GM19468 (cell line): ENCODE results near the gene OLFML2A.

ENCODE experiments used
- ATAC-seq: cut with Tn5 transposase; IDR thresholded peaks from one replicate; pipeline ENCODE4 v1.9.1; 2021; ENCODE audit warnings: mild to moderate bottlenecking, moderate library complexity, moderate number of reproducible peaks; ENCODE audit not compliant: unreplicated experiment; ENCODE audit errors: extremely low read depth

Gene OLFML2A

GRCh38 chr9:124774129-124774978 lies 2.6 kb upstream of the OLFML2A start:
- no peak for ATAC-seq

- no peak for ATAC-seq
Observed at GRCh38 chr9:124776618-124776953, 347 bp upstream of the OLFML2A start.

DNA sequence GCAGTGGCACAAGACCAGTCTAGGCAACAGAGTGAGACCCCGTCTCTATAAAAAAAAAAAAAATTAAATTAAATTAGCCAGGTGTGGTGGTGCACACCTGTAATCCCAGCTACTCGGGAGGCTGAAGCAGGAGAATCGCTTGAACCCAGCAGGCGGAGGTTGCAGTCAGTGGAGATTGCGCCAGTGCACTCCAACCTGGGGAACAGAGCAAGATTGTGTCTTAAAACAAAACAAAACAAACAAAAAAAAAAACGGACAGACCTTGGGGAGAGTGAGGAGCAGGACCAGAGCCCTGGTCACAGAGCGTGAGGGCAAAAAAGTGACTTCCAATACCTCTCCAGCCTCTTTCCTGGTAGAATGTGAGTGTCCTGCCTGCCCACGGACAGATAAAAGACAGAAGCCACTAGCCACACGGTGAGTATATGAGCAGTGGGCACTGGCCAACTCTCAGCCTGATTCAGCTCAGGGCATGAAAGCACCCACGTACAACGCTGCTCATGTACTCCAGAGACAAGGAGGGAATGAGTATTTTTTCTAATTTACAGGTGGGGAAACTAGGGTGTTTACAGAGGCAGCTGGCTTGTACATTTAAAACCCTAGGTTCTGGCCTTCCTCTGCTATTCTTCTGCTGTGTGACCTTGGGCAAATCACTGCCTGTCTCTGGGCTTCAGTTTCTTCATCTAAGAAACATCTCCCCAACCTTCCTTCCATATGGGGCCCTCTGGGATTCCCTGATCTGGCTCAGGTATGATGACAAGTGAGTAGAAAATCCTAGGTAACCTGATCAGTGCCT lies 1.8 kb downstream of the OLFML2A start:
- ATAC-seq, result no peak

DNA sequence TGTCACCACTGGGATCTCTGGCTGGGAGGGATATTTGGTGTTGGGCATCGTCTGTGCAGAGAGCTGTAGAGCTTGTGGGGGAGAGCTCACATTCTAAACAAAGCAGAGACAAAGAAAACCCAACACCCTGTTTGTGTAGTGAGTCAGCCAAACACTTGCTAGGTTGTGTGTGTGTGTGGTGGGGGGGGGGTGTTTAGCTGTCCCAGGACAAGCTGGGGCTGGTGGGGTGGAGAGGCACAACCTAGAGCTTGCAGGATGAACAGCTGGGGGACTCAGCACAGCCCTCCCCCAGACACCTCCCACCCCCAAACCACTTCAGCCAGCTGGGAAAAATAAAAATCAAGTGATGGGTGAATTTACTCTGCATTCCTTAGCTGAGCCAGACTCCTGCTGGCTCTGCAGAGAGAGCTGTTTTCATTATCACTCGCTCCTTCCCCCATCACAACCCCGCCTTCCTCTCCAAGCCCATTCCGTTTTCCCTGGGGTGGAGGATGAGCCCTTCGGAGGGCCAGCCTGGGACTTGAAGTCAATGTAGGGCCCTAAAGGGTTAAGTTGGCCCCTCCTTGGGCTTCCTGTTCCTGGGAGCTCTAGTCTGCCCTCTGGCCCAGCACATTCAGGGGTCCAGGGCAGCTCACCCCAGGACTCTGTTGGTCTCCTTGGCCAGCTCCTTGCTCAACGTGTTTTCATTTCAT lies 2.6 kb downstream of the OLFML2A start:
- no peak for ATAC-seq

- no peak for ATAC-seq
Observed at GRCh38 chr9:124780060-124780756, 3.3 kb downstream of the OLFML2A start.

GRCh38 chr9:124780757-124781151 lies 3.8 kb downstream of the OLFML2A start:
- no peak for ATAC-seq

- no peak for ATAC-seq
Observed at GRCh38 chr9:124781967-124782660, 5.2 kb downstream of the OLFML2A start.

- no peak for ATAC-seq
Observed at GRCh38 chr9:124782661-124783574, 6.0 kb downstream of the OLFML2A start.

- ATAC-seq, result no peak
Observed at GRCh38 chr9:124783830-124784229, 6.9 kb downstream of the OLFML2A start.

DNA sequence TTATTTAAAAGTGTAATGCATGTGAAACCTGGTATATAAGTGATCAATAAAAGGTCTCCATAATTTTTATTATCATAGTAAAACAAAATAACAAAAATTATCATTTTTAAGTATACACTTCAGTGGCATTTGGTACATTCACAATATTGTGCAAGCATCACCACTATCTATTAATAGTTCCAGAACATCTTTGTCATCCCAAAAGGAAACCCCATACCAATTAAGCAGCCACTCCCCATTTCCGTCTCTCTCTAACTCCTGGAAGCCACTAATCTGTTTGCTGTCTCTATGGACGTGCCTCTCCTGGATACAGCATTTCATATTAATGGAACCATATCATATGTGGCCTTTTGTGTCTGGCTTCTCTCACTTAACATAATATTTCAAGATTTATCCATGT lies 7.6 kb downstream of the OLFML2A start:
- no peak for ATAC-seq

GRCh38 chr9:124786881-124787573 lies 10.1 kb downstream of the OLFML2A start:
- no peak for ATAC-seq

- no peak for ATAC-seq
Observed at GRCh38 chr9:124788542-124789217, 11.7 kb downstream of the OLFML2A start.

DNA sequence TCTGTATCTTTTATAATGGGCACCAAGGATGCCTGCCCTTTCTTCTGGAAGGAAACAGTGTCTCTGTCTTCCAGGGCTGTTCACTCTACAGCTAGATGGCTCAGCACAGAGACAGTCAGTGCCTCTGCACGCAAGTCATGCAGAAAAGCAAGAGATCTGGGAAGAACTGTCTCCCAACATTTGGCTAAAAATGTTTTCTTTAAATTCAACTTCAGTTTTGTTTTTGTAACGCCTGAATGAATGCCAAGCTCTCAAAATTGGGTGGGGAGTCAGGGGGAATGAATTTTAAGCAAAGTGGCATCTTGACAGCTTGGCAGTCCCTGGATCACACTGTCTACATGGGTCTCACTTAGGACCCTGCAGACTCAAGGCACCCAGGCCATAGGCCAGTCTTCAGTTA lies 12.6 kb downstream of the OLFML2A start:
- ATAC-seq, result no peak

- no peak for ATAC-seq
Observed at GRCh38 chr9:124790301-124790700, 13.4 kb downstream of the OLFML2A start.

DNA sequence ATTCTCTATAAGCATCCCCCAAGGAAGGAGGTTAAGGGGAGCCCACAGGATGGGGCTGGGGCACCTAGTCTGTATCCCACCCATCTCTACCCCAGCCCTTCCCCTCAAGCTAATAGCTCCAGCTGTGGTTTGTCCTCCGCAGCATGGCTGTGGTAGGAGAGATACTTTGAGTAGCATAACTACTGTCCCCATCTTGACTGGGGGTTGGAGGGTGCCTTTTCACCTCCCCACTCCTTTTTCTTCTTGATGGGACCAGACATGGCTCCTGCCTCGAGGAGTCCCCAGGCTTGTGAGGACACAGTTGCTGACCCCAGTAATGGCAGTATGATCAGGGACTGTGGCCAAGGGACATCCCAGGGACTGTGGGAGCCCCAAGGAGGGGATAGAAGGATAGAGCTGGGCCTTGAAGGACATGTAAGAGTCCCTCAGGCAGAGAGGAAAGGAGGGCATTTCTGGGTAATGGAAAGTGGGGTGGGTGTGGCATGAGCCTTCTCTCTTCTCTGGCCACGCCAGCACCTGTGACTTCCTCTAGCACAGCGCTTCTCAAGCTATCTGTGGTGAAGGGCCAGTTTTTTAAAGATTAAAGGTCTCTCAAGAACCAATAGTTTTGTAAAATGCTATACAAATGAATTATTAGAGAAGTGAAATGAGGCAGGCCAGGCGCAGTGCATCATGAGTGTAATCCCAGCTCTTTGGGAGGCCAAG lies 14.0 kb downstream of the OLFML2A start:
- no peak for ATAC-seq

GRCh38 chr9:124792257-124793014 lies 15.5 kb downstream of the OLFML2A start:
- no peak for ATAC-seq
